GM21528 (cell line): ENCODE data around the gene FCF1.
"Not testable (repeated sequence)": the region's sequence is repeated elsewhere in the genome, so short reads cannot be mapped to it uniquely, and the experiment has no call there.

ENCODE experiments used
- ATAC-seq: cut with Tn5 transposase; IDR thresholded peaks from one replicate; pipeline ENCODE4 v1.9.1; 2021; ENCODE audit warnings: mild to moderate bottlenecking, moderate library complexity; ENCODE audit not compliant: unreplicated experiment, low FRiP score

The FCF1 gene

GRCh38 chr14:74697976-74698375 lies 15.0 kb upstream of the FCF1 start:
- no peak for ATAC-seq

GRCh38 chr14:74698465-74698864 lies 14.5 kb upstream of the FCF1 start:
- ATAC-seq = no peak

- no peak for ATAC-seq
Measured at GRCh38 chr14:74702293-74702692, 10.7 kb upstream of the FCF1 start.

DNA sequence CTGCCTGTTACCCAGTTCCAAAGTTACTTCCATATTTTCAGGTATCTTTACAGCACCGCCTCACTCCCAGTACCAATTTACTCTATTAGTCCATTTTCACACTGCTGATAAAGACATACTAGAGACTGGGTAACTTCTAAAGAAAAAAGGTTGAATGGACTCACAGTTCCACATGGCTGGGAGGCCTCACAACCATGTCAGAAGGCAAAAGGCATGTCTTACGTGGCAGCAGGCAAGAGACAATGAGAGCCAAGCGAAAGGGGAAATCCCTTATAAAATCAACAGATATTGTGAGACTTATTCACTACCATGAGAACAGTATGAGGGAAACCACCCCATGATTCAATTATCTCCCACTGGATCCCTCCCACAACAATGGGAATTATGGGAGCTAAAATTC lies 9.9 kb upstream of the FCF1 start:
- no peak for ATAC-seq

- ATAC-seq = no peak
Measured at GRCh38 chr14:74704656-74705055, 8.3 kb upstream of the FCF1 start.

GRCh38 chr14:74705613-74706500 lies 7.1 kb upstream of the FCF1 start:
- no peak for ATAC-seq

GRCh38 chr14:74710480-74710879 lies 2.5 kb upstream of the FCF1 start:
- no peak for ATAC-seq

DNA sequence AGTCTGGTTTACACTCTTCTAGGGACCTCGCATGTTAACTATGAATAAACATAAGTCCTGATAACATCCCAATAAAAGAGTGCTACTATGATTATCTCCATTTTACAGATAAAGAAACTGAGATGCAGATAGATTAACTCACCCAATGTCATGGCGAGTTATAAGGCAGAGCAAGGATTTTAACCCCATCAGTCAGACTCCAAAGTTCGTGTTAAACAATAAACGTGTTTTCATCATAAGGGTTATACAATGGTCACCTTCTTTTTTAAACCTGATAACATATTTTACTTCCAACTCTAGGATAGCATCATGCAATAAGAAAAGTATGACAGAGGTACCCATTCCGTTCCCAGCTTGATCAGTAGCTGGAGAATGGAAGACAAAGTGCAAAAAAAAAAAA lies 1.3 kb upstream of the FCF1 start:
- no peak for ATAC-seq

DNA sequence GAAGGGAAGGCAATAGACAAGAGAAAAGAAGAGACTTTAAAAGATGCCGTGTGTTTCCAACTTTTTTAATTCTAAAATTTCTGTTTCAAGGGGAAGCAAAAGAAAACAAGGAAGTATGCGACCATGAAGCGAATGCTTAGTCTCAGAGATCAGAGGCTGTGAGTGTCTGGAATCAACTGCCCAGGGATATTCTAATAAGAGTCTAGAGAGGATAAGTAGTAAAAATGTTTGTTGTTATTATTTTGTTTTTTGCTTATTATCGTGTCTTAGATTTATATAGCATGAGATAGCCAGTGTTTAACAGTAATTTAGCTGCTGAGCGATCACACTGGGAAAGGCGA lies 421 bp downstream of the FCF1 start:
- ATAC-seq = no peak

GRCh38 chr14:74720526-74720925 lies 7.6 kb downstream of the FCF1 start:
- ATAC-seq = no peak

DNA sequence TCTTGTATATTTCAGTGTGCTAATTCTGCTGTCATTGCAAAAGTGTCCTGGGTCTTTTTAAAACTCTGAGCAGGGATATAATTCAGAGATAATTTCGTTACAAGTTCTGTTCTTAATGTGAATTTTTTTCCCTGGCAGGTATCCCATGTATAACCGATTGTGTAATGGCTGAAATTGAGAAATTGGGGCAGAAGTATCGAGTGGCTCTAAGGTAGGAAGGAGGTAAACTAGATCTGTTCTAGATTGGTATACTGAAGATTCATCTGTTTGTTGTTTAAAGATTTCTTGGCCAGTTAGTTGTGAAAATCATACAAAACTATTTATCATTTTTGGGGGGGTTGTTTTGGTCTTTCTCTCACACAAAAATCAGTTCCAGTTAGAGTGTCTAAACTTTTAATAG lies 10.2 kb downstream of the FCF1 start:
- ATAC-seq = no peak

- no peak for ATAC-seq
Measured at GRCh38 chr14:74732387-74732786, 19.4 kb downstream of the FCF1 start.

DNA sequence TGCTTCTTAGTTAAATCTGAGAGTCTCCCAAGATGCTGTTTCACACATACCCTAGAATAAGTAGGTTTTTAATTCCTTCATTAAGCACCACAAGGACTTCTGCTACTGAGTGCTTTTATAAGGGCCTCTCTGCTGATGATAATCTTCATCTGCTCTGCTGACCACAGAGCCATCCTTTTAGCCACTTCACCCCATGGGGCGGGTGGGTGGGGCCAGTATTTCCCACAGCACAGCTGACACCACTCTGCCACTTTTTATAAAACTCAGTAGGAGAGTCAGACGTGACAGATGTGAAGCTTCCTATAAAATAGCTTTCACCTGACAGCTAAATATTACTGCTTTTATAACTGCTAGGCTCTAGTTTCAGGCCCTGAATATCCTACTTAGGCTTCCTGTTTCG lies 20.3 kb downstream of the FCF1 start:
- no peak for ATAC-seq

GRCh38 chr14:74735125-74735524 lies 22.2 kb downstream of the FCF1 start:
- no peak for ATAC-seq

GRCh38 chr14:74737753-74738325 lies 24.9 kb downstream of the FCF1 start:
- no peak for ATAC-seq

GRCh38 chr14:74739293-74740030 lies 26.5 kb downstream of the FCF1 start:
- no peak for ATAC-seq

- ATAC-seq = no peak
Measured at GRCh38 chr14:74747237-74747636, 34.3 kb downstream of the FCF1 start.

DNA sequence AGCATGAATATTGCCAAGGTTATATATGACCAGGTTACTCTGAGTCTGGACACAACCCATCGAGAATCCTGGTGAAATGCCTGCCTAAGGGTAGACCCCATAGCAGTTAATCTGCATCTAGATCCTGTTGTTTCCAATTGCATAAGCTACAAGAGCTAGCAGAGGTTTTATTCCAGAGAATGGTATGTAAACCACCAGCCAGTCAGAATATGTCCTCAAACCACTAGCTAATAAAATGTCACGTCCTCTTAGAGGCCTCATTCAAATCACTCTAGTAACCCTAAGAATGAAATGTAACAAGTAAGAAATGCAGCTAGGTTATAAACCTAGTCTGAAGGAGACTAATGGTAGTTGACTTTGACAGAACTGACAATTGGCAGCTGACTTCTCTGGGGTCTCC lies 41.2 kb downstream of the FCF1 start:
- ATAC-seq = no peak

DNA sequence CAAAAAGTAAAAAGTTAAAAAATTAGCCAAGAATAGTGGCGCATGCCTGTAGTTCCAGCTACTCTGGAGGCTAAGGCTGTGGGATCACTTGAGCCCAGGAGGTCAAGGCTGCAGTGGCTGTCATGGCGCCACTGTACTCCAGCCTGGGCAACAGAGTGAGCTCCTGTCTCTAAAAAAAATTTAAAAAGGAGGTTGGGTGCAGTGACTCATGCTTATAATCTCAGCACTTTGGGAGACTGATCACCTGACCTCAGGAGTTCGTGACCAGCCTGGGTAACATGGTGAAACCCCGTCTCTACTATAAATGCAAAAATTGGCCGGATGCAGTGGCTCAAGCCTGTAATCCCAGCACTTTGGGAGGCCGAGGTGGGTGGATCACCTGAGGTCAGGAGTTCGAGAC lies 42.0 kb downstream of the FCF1 start:
- ATAC-seq = no peak

GRCh38 chr14:74756326-74756725 lies 43.4 kb downstream of the FCF1 start:
- ATAC-seq = no peak

- not testable (repeated sequence) for ATAC-seq
Measured at GRCh38 chr14:74758505-74758904, 45.6 kb downstream of the FCF1 start.
